Measurements from ENCODE around the gene ZNF484.

ZNF484 gene

GRCh38 chr9:92795598-92796336, 82.1 kb downstream of the ZNF484 start:
- FAIRE-seq (no peak), DNase-seq (ENCODE audit: low spot score) (no peak)

Data from urothelium cell line (cell line).